Fibroblast of villous mesenchyme (primary cell): ENCODE data around the gene SAAL1. TPM values are rescaled to one million over a fixed set of nuclear protein-coding genes. Genes with fewer than 3 reads are reported as not detected.

ENCODE experiments used
- DNase-seq: peaks from one replicate; pipeline ENCODE4 v3.0.0-alpha.2; 2010; ENCODE audit warnings: low read depth
- H3K4me3 ChIP-seq: 2 replicates; pipeline ENCODE4 v1.5.1; 2011; ENCODE audit warnings: low read depth, mild to moderate bottlenecking, low read length
- total RNA-seq: library from RNA; depleted of rRNA; stranded (reverse); fragments of >200 nt; gene quantifications from 2 replicates; pipeline ENCODE4 v1.2.3, GENCODE V29; 2012
- TF ChIP-seq, protein P1 (sequence below): IDR thresholded peaks from 2 replicates; pipeline ENCODE4 v1.5.1; 2012; ENCODE audit warnings: low read depth, mild to moderate bottlenecking, low read length; ENCODE audit not compliant: insufficient read depth

Gene SAAL1
- total RNA-seq, 1 donor = 18.1 TPM

DNA sequence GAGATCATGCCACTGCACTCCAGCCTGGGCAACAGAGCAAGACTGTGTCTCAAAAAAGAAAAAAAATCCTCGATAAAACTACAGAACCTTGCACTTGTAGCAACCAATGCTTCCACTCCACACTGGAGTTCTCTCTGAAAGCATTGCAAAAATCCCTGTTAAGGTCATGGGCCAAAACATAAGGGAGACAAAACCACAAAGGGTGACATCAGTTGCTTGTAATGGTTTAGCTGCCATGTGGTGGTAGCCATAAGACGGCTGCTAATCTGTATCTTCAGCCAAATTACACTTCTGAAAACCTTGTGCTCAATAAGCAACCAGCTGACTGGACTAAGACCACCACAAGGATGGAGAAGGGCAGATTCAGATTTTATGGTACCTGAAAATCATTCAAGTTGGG, 39.3 kb downstream of the SAAL1 start:
- no peak for DNase-seq
- TF ChIP-seq, protein P1, sequence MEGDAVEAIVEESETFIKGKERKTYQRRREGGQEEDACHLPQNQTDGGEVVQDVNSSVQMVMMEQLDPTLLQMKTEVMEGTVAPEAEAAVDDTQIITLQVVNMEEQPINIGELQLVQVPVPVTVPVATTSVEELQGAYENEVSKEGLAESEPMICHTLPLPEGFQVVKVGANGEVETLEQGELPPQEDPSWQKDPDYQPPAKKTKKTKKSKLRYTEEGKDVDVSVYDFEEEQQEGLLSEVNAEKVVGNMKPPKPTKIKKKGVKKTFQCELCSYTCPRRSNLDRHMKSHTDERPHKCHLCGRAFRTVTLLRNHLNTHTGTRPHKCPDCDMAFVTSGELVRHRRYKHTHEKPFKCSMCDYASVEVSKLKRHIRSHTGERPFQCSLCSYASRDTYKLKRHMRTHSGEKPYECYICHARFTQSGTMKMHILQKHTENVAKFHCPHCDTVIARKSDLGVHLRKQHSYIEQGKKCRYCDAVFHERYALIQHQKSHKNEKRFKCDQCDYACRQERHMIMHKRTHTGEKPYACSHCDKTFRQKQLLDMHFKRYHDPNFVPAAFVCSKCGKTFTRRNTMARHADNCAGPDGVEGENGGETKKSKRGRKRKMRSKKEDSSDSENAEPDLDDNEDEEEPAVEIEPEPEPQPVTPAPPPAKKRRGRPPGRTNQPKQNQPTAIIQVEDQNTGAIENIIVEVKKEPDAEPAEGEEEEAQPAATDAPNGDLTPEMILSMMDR = no peak
- no peak overlapping the region for H3K4me3 ChIP-seq

DNA sequence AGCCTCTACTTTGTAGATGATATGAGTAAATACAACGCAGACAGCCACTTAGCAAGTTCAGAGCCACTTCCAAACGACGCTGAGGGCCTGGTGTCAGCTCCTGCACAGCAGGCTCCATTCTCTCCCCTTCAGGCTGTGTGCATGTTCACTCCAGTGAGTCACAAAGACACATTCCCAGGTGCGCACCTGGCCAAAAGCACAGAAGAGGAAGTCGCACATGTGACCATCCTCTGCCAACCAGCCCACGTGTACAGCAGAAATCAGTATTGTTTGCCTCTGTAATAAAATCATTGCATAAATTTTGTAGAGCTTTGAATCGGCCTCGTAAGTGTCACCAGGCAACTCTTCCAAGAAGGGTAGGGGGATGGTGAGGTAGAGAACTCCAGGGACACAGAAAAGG, 40.3 kb downstream of the SAAL1 start:
- no peak for DNase-seq
- TF ChIP-seq, protein P1 = no peak
- no peak overlapping the region for H3K4me3 ChIP-seq

GRCh38 chr11:18064450-18065054, 41.3 kb downstream of the SAAL1 start:
- no peak overlapping the region for H3K4me3 ChIP-seq
- TF ChIP-seq, protein P1 = no peak
- no peak for DNase-seq

- DNase-seq = no peak
- no peak overlapping the region for H3K4me3 ChIP-seq
- TF ChIP-seq, protein P1 = no peak
Observed at GRCh38 chr11:18063862-18064434, 41.9 kb downstream of the SAAL1 start.

DNA sequence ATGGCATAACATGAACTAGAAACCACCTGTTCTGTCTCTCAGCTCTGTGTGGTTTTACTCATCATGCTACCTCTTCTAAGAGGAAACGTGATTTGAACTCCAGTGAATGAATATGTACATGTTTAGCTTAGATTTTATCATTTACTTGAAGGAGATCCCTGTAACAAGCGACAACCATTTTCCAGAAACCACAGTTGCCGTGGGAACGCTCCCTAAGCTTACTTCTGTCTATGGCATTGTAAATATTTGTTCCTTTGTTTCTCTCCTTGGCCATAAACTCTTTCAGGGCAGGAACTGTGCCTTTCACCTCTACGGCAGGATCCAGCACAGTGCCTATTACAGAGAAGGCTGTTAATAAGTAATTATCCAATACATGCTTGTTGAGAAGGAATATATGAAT, 42.8 kb downstream of the SAAL1 start:
- no peak overlapping the region for H3K4me3 ChIP-seq
- no peak for DNase-seq
- TF ChIP-seq, protein P1 = no peak

GRCh38 chr11:18061351-18061750, 44.5 kb downstream of the SAAL1 start:
- TF ChIP-seq, protein P1 = no peak
- no peak for DNase-seq
- no peak overlapping the region for H3K4me3 ChIP-seq

DNA sequence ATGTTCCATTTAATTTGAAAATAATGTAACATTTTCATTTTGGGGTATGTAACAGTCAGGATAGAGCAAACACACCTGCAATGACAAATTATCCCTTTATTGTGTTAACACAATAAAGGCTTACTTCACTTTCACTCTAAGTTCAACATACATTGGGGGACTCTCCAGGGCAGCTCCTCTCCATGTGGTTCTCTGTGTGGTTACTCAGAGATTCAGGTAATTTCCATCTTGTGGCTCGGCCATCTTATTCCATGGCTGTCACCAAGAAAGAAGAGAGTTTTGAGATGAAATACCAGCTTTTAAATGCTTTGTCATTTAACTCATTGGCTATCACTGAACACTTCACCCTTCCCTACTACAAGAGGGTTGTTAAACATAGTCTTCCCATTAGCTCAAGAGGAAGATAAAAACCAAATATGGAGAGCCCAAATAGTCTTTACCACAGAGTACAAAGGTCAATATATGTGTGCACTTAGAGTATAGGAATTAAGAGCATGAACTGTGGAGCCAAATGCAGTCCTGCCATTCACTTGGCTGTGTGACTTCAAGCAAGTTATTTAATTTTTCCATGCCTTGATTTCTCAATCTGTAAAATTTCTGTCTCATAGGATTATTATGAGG, 49.2 kb downstream of the SAAL1 start:
- H3K4me3 ChIP-seq = no peak overlapping the region
- TF ChIP-seq, protein P1 = no peak
- DNase-seq = no peak
